Right kidney (tissue), 1 donor: ENCODE measurements around the gene GMFB.

Experiments used
- DNase-seq: peaks from one replicate; pipeline ENCODE4 v3.0.0-alpha.2; 2016

GMFB gene

DNA sequence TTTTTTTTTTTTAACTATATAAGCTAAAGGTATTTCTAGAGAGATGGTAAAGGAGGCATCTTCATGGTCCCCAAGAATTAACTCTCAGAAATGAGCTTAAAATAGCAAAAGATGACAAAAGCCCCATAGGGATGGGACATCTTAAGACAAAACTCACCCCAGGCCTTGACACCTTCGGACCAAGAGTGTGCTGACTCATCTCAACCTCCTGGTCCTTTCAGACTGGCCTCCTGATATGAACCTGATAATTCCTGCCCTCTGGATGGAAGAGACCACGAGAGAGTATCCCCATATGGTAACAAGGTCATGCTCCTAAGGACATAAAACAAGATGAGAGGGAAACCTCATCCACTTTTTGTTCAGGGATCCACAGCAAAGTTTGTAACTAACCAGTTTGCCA is 8.4 kb upstream of the GMFB start:
- no peak for DNase-seq

DNA sequence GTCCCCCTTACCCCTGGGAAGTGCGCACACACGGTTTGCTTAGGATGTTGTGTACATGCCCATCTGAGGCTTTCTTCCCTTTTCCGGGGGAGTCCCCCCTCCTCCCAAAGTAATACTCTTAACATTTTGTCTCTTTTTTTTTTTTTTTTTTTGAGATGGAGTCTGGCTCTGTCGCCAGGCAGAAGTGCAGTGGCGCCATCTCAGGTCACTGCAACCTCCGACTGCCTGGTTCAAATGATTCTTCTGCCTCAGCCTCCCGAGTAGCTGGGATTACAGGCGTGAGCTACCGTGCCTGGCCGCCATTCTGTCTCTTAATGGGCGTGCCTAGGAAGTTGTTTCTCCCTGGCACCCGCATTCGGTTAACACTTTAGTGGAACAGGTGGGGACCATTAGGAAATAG is 4.5 kb upstream of the GMFB start:
- DNase-seq, result no peak

DNA sequence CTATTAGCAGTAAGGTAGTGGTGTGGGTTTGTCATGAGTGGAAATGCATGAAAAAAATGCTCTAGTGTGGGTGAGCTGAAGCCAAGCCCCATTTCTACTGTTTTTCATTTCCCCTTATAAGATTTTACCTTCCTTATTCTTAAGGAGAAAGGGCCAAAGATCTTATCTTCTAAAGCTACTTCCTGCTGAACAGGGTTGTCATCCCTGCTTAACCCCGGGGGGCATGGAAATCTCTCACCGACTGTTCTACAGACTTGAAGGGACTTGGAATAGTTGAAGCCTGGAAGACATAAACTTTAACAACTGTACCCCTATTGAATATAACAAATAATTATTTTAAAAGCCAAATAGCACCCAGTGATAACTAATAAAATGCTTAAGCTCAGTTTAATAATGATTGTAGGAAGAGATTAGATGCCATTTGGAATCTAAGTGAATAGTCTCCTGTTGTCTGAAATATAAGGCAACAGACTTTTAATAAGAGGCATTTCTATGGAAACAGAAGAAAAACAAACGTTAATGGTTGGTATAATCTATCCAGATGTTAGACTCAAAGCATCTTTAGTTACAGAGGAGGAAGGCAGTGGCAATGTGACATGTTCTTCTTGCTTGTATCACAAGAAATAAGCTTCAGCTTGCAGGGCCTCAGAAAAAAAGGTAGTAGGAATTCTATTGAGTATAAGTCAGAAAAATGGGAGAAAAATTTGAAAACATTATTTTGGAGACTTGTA is 1.8 kb upstream of the GMFB start:
- no peak for DNase-seq

DNA sequence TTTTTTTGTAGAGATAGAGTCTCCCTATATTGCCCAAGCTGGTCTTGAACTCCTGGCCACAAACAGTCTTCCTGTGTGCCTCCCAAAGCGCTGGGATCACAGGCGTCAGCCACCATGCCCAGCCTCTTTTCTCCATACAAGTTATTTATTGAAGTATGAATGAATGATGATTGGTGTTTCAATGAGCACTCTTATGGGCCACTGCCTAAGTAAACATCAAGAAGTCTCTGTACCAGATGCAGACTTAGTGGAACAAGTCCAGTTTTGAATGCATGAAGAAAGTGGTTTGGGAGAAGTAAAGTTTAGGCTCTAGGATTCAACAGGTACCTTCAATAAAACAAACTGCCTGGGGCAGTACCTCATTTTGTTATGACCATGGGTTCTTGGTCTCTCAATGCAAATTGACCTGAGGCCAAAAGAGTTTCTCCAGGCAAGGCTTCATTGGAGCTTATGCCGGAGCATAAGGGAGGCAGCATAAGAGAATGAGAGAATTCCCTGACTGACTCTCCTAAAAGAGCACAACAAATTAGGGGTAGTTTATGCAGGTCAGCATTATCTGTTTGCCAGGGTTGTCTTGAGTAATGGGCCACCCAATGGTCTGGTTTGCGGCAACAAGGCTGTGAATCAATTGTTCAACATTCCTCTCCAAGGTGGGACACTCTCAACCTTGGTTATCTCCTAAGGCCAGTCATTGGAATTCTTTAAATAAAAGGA is 1.1 kb upstream of the GMFB start:
- DNase-seq, result no peak

DNA sequence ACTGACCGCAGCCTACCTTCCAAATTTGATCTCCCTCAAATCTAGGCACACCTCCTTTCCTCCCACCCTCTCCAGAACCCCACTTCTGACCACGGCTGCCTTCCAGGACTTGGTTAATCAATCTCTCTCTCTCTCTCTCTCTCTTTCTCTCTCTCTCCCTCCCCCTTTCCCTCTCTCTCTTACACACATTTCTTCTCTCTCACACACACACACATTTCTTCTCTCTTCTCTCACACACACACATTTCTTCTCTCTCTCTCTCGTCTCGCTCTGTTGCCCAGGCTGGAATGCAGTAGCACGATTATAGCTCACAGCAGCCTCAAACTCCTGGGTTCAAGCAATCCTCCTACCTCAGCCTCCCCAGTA is 521 bp upstream of the GMFB start:
- no peak for DNase-seq

DNA sequence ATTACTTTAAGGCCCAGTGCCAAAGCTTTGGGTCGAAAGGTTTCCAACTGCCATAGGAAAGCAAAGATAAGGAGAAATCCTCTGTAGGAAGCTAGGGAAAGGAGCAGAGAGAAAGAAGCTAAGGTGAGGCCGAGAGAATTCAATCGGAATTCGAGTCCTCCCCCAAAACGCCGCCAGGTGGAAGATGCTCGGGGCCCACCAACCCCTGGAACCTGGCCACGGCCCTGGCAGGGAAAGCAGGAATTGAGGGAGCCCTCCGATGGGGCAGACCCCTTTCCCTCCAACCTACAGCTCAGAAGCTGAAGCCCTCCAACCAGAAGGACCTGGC is 498 bp downstream of the GMFB start:
- no peak for DNase-seq

DNA sequence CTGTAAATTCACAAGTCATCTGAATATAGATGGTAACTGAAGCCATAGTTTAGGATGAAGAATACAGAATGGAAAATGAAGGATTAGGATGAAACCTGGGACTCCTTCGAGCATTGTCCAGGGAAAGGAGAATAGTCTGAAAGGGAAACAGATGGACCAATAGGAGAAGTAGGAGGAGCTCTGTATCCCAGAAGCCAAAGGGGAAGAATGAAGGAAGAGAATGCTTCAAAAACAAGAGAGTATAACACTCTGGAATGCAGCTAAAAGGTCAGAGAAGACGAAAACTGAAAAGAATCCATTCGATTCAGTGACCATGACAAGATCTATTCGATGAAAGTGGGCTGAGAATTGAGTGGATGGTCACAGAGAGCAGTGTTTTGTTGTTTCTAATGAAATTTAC is 1.0 kb downstream of the GMFB start:
- peak; percentile 9 for DNase-seq

DNA sequence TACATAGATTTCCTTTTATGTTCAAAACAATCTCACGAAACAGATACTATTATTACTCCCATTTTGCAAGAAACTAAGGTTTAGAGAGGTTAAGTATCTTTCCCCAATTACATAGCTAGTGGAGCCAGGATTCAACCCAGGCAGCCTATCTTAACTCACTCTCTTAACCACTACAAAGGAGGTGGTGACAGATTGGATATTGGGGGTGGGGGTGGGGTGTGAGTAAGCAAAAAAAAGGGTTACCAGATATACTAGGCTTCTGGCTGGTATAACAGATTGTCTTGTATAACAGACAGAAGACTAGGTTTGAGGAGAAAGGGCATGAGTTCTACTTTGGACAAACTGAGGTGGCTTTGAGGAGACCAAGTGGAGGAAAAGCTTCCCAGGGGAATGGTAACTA is 2.1 kb downstream of the GMFB start:
- no peak for DNase-seq

DNA sequence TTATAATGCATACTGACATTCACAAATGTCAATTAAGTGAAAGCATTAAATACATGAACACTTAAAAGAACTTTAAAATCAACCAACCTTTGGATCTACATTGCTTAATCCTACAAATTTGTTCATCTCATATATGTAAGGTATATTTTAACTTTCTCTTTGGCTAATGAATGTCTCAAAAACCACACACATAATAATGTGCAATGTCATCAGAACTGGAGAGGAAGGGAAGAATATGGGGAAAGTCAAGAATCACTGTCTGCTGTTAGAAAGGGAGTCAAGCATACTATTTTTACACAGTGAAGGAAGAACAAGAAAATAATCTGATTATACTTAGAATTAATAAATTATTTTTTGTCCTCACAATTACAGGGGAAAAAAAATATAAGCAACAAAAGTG is 4.9 kb downstream of the GMFB start:
- DNase-seq, result no peak

DNA sequence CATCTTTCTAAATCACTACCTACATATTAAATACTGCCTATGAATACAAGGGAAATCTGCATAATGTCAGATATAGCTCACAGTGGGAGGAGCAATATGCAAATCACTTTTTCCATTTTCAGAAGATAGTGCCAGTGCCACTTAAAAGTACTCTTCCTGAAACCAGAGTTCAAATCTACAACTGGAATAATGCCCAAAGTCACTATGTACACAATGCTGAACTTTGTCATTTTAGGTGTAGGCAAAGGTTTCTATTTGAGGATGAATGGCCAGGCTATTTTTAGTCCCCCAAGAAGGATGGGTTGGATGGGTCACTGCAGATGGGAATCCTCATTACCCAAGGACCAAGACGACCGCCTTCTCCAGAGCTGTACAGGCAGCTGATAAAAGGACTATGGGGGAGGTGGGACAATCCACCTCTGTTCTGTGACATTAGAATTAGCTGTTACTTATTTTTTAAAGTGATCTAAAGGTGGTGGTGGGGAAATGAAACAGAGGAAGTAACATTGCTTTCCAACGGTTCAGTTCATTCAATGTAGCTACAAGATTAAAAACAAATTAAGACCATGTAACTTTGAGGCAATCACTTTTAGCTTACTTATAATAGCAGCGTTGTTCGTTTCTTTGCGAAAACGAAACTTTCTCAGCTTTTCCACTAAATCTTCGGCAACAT is 5.6 kb downstream of the GMFB start:
- DNase-seq, result no peak

DNA sequence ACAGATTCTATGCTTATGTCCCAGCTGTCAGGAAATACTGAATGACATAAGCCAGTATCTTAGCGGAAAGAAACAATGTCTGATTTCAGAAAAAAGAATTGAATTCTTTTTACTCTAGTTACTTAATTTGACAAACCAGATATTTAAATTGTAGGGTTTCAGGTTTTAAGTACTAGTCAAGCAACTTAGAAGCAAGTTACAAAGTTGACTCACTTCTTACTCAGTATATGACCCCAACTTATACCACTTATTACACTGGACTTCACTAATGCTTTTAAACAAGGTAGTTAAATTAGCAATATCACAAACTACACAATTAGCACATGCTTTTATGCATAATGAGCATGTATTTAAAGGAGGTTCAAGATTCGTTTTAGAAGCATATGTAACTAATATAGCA is 7.1 kb downstream of the GMFB start:
- DNase-seq, result no peak

DNA sequence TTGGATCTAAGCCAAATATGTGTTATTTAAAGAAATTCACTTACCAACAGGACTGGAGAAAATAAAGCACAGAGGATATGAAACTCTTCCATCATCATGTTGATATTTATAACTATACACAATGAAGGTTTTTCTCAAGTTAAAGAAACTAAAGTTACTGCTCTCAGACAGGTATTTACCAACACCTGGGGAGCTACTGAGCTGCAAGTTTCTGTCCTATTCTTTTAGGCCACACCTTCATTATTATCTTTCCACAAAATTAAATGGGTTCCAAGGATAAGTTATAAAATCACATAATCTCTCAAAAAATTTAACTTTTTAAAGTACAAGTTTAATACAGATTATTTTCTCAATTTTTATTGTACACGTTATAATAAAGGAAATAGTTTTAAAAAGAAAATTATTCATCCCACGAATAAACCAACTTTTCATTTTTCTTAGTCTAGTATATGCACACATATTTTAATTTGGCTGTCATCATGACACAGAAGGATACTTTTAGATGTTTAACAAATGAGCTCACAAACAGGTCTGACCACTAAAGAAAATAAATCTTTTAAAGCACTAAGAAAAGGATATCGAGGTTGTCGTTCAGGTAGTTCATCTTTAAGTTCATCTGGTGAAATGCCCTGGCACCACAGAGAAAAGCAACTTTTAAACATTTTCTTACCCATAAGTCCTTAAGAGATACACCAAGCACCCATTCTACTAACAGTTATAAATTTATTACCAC is 7.8 kb downstream of the GMFB start:
- DNase-seq, result no peak

DNA sequence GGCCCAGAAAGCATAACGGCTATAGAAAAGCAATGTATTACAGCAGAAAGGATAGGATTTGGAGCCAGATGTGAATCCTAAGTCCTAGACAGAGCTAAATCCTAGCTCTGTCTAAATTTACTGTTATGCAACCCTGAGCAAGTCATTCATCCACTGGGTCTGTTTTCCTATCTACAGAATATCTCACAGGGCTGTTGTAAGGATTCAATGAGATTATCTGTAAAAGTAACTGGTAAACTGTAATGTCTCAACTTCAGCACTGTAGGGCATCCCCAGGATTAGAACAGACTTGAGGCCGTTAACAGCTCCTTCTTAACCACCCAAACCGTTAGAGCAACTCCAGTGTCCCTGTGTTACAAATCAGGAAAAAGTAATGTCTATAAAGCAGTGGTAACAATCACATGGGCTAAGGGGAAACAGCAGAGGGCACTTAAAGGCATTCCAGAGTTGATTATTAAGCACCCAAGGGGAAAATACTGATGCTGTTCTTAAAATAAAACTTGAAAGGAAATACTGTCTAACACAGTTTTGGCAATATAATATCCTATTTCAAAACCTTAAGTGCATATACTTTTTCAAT is 10.1 kb downstream of the GMFB start:
- no peak for DNase-seq

DNA sequence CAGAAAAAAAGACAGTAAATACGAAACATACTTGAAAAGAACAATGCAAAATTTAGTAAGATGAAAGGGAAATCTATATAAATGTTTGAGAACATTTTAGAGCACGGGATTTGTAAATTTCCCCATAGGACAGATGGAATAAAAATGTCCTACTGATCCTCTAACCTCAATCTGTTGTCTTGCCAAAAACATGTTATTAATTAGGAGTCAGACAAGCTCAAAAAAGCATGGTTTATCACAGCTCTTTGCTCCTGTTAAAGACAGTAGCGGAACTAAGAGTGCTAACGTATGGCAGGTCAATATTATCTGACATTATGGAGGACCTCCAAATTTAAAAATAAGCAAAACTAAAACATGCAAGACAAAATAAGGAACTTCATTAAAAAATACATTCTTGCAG is 12.9 kb downstream of the GMFB start:
- DNase-seq, result no peak

DNA sequence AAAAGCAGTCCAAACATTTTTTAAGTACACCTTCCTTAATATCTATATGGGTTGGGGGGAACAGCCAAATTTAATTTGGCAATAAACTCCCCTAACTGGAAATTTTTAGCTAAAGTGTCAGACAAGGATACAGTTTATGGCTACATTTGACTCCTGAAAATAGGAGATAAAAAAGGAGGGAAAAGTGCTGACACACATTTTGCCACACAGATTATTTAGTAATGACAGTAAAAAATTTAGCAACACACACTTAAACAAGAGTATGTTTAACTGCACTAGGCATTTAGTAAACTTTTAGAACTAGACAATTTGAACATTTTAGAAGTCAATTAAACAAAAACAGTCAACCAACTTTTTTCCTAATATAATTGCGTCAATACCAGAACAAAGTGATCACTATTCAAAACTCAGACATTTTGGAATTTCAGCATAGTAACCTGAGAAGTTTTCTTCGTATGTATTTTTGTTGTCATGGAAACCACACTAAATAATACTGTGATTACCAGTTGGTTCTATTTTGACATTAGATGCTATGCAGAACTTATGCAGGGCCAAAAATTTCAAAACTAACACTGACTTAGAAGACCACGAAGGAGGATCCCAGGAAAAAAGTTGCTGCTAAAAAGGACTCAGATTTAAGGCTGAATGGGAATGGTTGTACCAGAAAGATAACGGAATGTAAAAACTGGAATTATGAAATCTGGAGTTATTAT is 13.4 kb downstream of the GMFB start:
- DNase-seq, result no peak

DNA sequence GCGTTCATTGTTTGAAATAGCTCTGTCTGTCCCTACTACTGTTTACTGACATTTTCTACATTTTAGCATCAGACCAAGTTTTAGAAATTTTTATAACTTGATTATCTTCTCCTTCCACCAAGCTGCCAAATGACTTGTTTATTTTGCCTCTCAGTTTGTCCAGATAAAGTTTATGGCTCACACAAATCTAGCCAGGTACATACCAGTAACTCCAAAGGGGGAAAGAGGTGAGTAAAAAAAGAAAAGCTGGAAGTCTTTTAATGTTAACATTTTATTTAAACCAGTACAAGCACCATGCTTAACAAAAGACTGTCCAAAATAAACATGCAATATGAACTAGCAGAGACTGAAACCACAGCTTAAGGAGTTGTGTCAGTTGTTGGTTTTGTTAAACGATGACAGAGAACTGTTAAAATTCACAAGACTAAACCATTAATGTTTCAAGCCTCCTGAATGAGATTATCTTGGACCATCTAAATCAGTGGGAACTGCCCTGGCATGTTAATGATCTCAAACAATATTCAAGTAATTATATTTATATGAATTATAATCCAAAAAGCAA is 14.5 kb downstream of the GMFB start:
- no peak for DNase-seq

DNA sequence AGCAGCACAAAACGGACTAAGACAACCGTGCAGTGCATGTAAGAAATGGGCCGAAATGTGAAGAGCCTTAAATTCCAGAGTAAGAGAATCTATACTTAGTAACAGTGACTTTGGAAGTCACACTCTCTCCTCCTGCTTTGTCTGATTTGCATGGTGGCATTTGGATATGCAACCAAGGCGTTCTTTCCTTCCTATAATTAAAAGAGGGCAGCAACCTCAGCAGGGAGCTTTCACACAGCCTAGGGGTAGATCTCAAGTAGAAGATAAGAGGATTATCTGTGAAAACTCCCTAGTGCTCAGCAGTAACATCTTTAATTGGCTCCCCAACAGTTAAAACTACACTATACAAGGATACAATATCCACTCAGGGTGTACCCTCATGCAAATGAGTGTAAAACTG is 16.5 kb downstream of the GMFB start:
- DNase-seq, result no peak

DNA sequence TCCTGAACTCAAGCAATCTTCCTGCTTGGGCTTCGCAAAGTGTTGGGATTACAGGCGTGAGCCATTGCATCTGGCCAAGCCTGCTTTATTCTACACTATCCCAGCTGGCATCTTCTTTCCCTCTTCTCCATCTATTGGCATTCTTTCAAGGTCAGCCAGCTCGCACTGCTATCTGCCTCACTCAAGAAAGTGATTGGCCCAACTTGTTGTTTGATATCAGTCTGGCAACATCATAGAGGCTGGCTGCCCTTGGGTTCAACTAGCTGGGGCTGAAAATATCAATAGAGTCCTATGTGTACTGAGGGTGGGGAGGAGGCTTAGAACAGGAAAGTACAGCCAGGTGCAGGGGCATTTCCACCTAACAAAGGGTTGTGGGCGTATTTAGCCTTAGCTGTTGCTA is 17.1 kb downstream of the GMFB start:
- DNase-seq, result no peak

DNA sequence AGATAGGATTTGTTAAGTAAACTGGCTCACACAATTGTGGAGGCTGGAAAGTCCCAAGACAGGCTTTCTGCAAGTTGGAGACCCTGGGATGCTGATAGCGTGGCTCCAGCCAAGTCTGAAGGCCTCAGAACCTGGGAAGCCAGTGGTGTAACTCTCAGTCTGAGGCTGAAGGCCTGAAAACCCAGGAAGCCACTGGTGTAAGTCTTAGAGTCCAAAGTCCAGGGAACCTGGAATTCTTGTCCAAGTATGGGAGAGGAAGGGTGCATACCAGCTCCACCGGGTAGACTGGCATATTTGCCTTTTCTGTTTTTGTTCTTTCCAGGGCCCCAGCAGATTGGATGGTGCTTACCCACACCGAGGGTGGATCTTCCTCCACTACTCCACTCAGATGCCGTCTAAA is 18.1 kb downstream of the GMFB start:
- DNase-seq, result no peak

DNA sequence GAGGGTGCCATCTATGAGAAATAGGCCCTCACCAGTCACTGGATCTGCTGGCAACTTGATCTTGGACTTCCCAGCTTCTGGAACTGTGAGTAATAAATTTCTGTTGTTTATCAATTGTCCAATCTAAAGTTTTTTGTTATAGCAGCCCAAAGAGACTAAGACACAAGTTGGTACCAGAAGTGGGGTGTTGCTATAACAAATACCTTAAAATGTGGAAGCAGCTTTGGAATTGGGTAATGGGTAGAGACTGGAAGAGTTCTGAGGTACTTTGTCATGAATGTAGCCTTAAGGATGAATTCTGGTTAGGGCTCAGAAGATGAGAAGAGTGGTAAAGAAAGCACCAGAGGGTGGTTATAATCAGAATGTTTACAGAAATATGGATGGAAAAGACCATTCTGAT is 21.5 kb downstream of the GMFB start:
- DNase-seq, result no peak

DNA sequence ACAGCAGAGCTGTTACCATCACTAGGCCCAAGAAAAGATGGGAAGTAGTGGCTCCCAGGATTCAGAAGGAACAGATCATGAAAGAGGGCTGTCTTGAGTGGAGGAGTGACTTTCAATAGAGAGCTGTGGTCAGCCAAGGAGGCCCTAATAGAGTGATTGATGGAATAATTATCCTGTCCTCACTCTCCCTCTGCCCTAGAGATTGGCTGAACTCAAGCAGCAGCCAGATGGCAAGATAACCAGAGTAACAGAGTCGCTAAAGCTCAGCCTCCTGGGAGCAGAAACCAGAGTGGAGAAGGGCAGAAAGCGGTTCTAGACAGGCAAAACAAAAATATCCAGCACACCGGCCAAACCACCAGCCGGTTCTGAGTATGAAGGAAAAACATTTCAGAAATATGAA is 23.1 kb downstream of the GMFB start:
- no peak for DNase-seq

DNA sequence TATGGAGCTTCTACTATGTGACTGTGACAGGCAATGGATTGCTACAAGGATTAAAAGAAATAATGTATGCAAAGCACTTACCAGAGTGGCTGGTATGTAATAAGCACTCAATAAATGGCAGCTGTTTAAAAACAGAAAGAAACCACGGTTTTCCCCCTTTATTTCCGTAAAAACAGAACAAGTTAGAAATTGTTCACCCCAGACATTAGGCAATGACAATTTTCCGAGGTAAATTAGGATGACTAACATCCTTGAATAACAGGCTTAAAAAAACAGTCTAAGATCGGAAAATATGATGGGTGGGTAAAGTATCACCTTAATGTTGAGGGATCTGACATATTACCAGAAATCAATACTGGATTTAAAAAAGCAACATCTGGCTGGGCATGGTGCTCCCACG is 26.7 kb downstream of the GMFB start:
- no peak for DNase-seq
